ENCODE results near the gene ZFYVE16. TPM values are rescaled to one million over a fixed set of nuclear protein-coding genes. Genes with fewer than 3 reads are reported as not detected.
A peak's percentile ranks its signal among the peaks of the same experiment; 100 is the strongest.

Gene ZFYVE16
- total RNA-seq, 1 experiment from 2014 or later = 65.7 TPM

DNA sequence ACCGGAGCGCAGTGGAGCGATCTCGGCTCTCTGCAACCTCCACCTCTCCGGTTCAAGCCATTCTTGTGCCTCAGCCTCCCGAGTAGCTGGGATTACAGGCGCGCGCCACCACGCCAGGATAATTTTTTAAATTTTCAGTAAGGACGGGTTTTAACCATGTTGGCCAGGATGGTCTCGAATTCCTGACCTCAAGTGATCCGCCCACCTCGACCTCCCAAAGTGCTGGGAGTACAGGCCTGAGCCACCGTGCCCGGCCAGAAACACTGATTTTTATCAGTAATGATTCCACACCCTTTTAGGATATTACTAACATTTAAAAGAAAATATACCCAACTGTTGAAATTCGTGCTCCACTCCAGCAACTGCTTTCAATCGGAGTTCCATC lies 79.6 kb downstream of the ZFYVE16 start:
- Histone ChIP-seq H3K9me3 (ENCODE audit: low read depth, low read length, poor library complexity, severe bottlenecking) (no peaks in the 10 kb centered on the region), H3K4me3 (ENCODE audit: low read depth, low read length, poor library complexity, severe bottlenecking) (peak overlapping the region; percentile 72), H3K27ac (ENCODE audit: low read depth, low read length, poor library complexity, severe bottlenecking) (peak overlapping the region; percentile 64), H3K4me1 (ENCODE audit: insufficient read depth, low read length, poor library complexity, severe bottlenecking) (no peaks in the 10 kb centered on the region), H3K36me3 (ENCODE audit: insufficient read depth, low read length, poor library complexity, severe bottlenecking) (no peaks in the 10 kb centered on the region), H3K27me3 (replicated peaks; ENCODE audit: insufficient read depth, low read depth, low read length, poor library complexity) (no peaks in the 10 kb centered on the region)
- DNase-seq (ENCODE audit: low spot score) = no peak
- no peak for TF ChIP-seq EZH2 (IDR thresholded peaks at IDR 0.05; ENCODE audit: borderline replicate concordance, low read depth, low read length, poor library complexity, severe bottlenecking)
- intact Hi-C loops (cut with micrococcal nuclease; ENCODE audit: unreplicated experiment) = loop anchor here (5.0 to 10.0 kb wide), 3 partner anchors 185 to 707 kb away; no protein-coding TSS in a partner anchor
- CTCF ChIA-PET = no interaction called here
- BruUV-seq (replicated peaks) = TSS peak; percentile 48
- POLR2A ChIA-PET (ENCODE audit: low non-redundant PET) = no interaction called here

GRCh38 chr5:80487829-80488721 lies 80.2 kb downstream of the ZFYVE16 start, which contains the start of gene FAM151B:
Gene FAM151B (plus strand): TSS chr5:80488100. CDS start chr5:80488124, 24 bp downstream.
- peak; percentile 32; the same call in 1 of the 2 replicates for TF ChIP-seq CTCF (conservative IDR thresholded peaks at IDR 0.05; ENCODE audit: low read depth, low read length)
- no peak for TF ChIP-seq EZH2 (IDR thresholded peaks at IDR 0.05; ENCODE audit: borderline replicate concordance, low read depth, low read length, poor library complexity, severe bottlenecking)
- H3K36me3 ChIP-seq (ENCODE audit: insufficient read depth, low read length, poor library complexity, severe bottlenecking) = no peaks in the 10 kb centered on the region
- H3K9me3 ChIP-seq (ENCODE audit: low read depth, low read length, poor library complexity, severe bottlenecking) = no peaks in the 10 kb centered on the region
- H3K4me1 ChIP-seq (ENCODE audit: insufficient read depth, low read length, poor library complexity, severe bottlenecking) = no peaks in the 10 kb centered on the region
- POLR2A ChIA-PET (ENCODE audit: low non-redundant PET) = no interaction called here
- DNase-seq (ENCODE audit: low spot score) = peak; percentile 94
- H3K27me3 ChIP-seq (replicated peaks; ENCODE audit: insufficient read depth, low read depth, low read length, poor library complexity) = no peaks in the 10 kb centered on the region
- CTCF ChIA-PET = no interaction called here
- intact Hi-C loops (cut with micrococcal nuclease; ENCODE audit: unreplicated experiment) = loop anchor here (5.0 to 10.0 kb wide), 3 partner anchors 184 to 707 kb away; no protein-coding TSS in a partner anchor
- peak within 1 kb of the TSS; percentile 72 for H3K4me3 ChIP-seq (ENCODE audit: low read depth, low read length, poor library complexity, severe bottlenecking)
- BruUV-seq (replicated peaks) = no TSS peak
- H3K27ac ChIP-seq (ENCODE audit: low read depth, low read length, poor library complexity, severe bottlenecking) = peak within 1 kb of the TSS; percentile 64

- CTCF ChIA-PET = no interaction called here
- BruUV-seq (replicated peaks) = no TSS peak
Observed at GRCh38 chr5:80491296-80491695, 83.4 kb downstream of the ZFYVE16 start.

More at GRCh38 chr5:80491296-80491695, 83.4 kb downstream of the ZFYVE16 start:
- no peak for TF ChIP-seq CTCF (conservative IDR thresholded peaks at IDR 0.05; ENCODE audit: low read depth, low read length)
- TF ChIP-seq EZH2 (IDR thresholded peaks at IDR 0.05; ENCODE audit: borderline replicate concordance, low read depth, low read length, poor library complexity, severe bottlenecking) = no peak
- intact Hi-C loops (cut with micrococcal nuclease; ENCODE audit: unreplicated experiment) = no loop called here
- Histone ChIP-seq H3K36me3 (ENCODE audit: insufficient read depth, low read length, poor library complexity, severe bottlenecking) (no peaks in the 10 kb centered on the region), H3K4me1 (ENCODE audit: insufficient read depth, low read length, poor library complexity, severe bottlenecking) (no peaks in the 10 kb centered on the region), H3K4me3 (ENCODE audit: low read depth, low read length, poor library complexity, severe bottlenecking) (no peak overlapping the region), H3K27me3 (replicated peaks; ENCODE audit: insufficient read depth, low read depth, low read length, poor library complexity) (no peaks in the 10 kb centered on the region), H3K9me3 (ENCODE audit: low read depth, low read length, poor library complexity, severe bottlenecking) (no peaks in the 10 kb centered on the region), H3K27ac (ENCODE audit: low read depth, low read length, poor library complexity, severe bottlenecking) (no peak overlapping the region)
- no peak for DNase-seq (ENCODE audit: low spot score)
- POLR2A ChIA-PET (ENCODE audit: low non-redundant PET) = no interaction called here
